T-helper 2 cell (primary cell): ENCODE results near the gene CYP2F1.
A peak's percentile ranks its signal among the peaks of the same experiment; 100 is the strongest.
"Not testable (repeated sequence)": the region's sequence is repeated elsewhere in the genome, so short reads cannot be mapped to it uniquely, and the experiment has no call there.

ENCODE experiments used
- DNase-seq, 5 experiments: peaks; one replicate each; pipeline versions ENCODE4 v3.0.0 to v3.0.0-alpha.2; 2012 to 2022
- total RNA-seq, 2 donors: gene quantifications; one replicate each; lab custom pipeline; 2026; lab: John Stamatoyannopoulos, UW

Gene CYP2F1
- total RNA-seq, result 0.61 to 1.2 reads per million in 2 donors

- no peak for DNase-seq
Measured at GRCh38 chr19:41114132-41114531, at the start of gene CYP2F1. TSS of gene CYP2F1 (plus strand) at chr19:41114432. CDS start at chr19:41116189, 1,757 bp downstream.

GRCh38 chr19:41064974-41065569 is 49.2 kb upstream of the CYP2F1 start:
- peak in 1 of 5 experiments; percentile 9 for DNase-seq

- no peak for DNase-seq
Measured at GRCh38 chr19:41076286-41076685, 37.9 kb upstream of the CYP2F1 start.

GRCh38 chr19:41083516-41083915 is 30.7 kb upstream of the CYP2F1 start:
- DNase-seq, result no peak

- no peak for DNase-seq
Measured at GRCh38 chr19:41085748-41086415, 28.4 kb upstream of the CYP2F1 start.

GRCh38 chr19:41088151-41088550 is 26.1 kb upstream of the CYP2F1 start, which contains the start of gene CYP2A13:
TSS of gene CYP2A13 (plus strand) at chr19:41088451. CDS start at chr19:41088472, 21 bp downstream.
- no peak for DNase-seq

GRCh38 chr19:41089959-41090358 is 24.3 kb upstream of the CYP2F1 start:
- no peak for DNase-seq

GRCh38 chr19:41095703-41096102 is 18.5 kb upstream of the CYP2F1 start:
- DNase-seq, result no peak

- no peak for DNase-seq
Measured at GRCh38 chr19:41096353-41096752, 17.9 kb upstream of the CYP2F1 start.

- no peak for DNase-seq
Measured at GRCh38 chr19:41097302-41097701, 16.9 kb upstream of the CYP2F1 start.

GRCh38 chr19:41098762-41099161 is 15.5 kb upstream of the CYP2F1 start:
- no peak for DNase-seq

- not testable (repeated sequence) for DNase-seq
Measured at GRCh38 chr19:41102210-41102609, 12.0 kb upstream of the CYP2F1 start.

GRCh38 chr19:41106177-41106576 is 8.1 kb upstream of the CYP2F1 start:
- no peak for DNase-seq

GRCh38 chr19:41111296-41111695 is 2.9 kb upstream of the CYP2F1 start:
- no peak for DNase-seq

- no peak for DNase-seq
Measured at GRCh38 chr19:41111750-41112295, 2.4 kb upstream of the CYP2F1 start.

- DNase-seq, result no peak
Measured at GRCh38 chr19:41112728-41113290, 1.4 kb upstream of the CYP2F1 start.

- DNase-seq, result no peak
Measured at GRCh38 chr19:41116261-41116660, 2.0 kb downstream of the CYP2F1 start.

- peak in 3 of 5 experiments; percentile 69 to 98 (median 89) for DNase-seq
Measured at GRCh38 chr19:41120929-41121911, 7.0 kb downstream of the CYP2F1 start.

GRCh38 chr19:41122846-41123245 is 8.6 kb downstream of the CYP2F1 start:
- not testable (repeated sequence) for DNase-seq

GRCh38 chr19:41123716-41124294 is 9.6 kb downstream of the CYP2F1 start:
- DNase-seq, result no peak

- peak in 3 of 5 experiments; percentile 36 to 39 (median 36) for DNase-seq
Measured at GRCh38 chr19:41126765-41127203, 12.6 kb downstream of the CYP2F1 start.

GRCh38 chr19:41127362-41127761 is 13.1 kb downstream of the CYP2F1 start:
- DNase-seq, result not testable (repeated sequence)
